T-helper 1 cell treated with Interleukin-12 subunit alpha and Interleukin-12 subunit beta and Interleukin-4 antibody, amounts not matched to agents 30 μg/mL and 1 μg/mL, for 36 hours (primary cell): Measurements from ENCODE around the gene CTAG1B.
"Not testable (repeated sequence)": the region's sequence is repeated elsewhere in the genome, so short reads cannot be mapped to it uniquely, and the experiment has no call there.

ENCODE experiments used
- H3K27ac Mint-ChIP-seq: one replicate; pipeline ENCODE4 v1.8.0; 2021; ENCODE audit warnings: mild to moderate bottlenecking, mixed read lengths
- H3K27me3 Mint-ChIP-seq: one replicate; pipeline ENCODE4 v1.8.0; 2021; ENCODE audit warnings: low read depth, mixed read lengths
- H3K36me3 Mint-ChIP-seq: one replicate; pipeline ENCODE4 v1.8.0; 2021; ENCODE audit warnings: low read depth, mixed read lengths
- H3K4me1 Mint-ChIP-seq: one replicate; pipeline ENCODE4 v1.8.0; 2021; ENCODE audit warnings: low read depth, mixed read lengths
- H3K4me3 Mint-ChIP-seq: one replicate; pipeline ENCODE4 v1.8.0; 2021; ENCODE audit warnings: mild to moderate bottlenecking, moderate library complexity, mixed read lengths
- H3K9me3 Mint-ChIP-seq: one replicate; pipeline ENCODE4 v1.8.0; 2021; ENCODE audit warnings: mixed read lengths

CTAG1B gene

DNA sequence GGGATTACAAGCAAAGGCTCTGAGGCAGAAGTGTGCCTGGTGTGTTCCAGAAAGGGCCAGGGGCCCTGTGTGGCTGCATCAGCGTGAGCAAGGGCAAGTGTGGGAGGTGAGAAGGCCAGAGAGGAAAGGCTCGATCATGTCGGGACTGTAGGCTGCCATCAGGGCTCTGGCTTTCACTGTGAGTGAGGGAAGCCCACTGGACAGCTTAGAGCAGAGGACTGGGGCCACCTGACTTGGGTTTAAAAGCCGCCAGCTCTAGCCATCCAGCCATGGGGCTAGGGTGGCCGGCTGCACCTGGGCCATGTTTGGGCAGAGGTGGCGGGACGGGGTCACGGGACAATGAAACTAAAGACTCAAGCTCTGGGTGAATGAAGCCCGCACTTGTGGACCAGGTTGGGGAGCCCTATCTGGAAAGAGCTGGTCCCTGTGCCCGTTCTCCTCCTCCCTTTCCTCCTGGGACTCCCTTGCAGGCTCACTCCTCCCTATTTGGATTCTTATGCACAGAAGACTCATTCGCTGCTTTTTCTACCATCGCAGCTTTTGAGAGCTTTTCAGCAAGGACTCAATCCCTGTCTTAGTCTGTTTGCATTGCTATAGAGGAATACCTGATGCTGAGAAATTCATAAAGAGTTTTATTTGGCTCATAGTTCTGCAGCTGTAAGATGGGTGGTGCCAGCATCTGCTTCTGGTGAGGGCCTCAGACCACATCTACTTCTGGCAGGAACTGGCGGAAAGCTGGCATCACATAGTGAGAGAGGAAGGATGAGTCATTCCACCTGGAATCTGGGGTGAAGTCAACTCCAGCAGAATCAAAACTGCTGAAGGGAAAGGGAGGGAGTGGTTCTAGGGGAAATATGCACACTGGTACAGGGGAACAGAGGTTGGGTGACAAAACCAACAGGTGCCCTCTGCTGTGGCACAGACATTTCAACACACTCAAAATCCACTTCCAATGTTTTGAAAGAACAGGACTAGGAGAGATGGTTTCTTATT, 15.3 kb downstream of the CTAG1B start:
- Mint-ChIP-seq H3K4me3 (no peak overlapping the region), H3K36me3 (no peaks in the 10 kb centered on the region), H3K9me3 (no peaks in the 10 kb centered on the region), H3K27me3 (peaks cover 8% of the 10 kb centered on the region), H3K27ac (no peak overlapping the region), H3K4me1 (peaks cover 7% of the 10 kb centered on the region)

DNA sequence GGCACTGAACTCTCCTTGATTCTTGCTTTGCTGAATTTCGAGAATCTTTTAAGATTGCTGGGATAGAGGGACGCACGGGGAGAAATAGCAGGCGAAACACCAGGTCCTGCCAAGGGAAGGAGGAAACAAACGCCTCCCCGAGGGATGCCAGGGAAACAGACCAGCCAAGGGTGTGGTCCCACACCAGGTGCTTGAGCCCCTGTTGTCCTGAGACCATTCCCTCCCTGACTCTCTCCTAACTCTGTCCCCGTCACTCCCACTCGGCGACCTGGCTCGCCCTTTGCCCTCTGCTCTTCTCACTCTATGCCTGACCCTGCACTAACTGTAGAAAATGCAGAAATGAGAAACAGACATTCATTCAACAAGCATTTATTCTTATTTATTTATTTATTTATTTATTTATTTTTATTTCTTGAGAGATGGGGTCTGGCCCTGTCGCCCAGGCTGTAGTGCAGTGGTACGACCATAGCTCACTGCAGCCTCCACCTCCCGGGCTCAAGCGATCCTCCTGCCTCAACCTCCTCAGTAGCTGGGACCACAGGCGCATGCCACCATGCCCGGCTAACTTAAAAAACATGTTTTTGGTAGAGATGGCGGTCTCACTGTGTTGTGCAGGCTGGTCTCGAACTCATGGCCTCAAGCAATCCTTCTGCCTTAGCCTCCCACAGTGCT, 16.2 kb downstream of the CTAG1B start:
- H3K27ac Mint-ChIP-seq, result no peak overlapping the region
- H3K36me3 Mint-ChIP-seq, result no peaks in the 10 kb centered on the region
- no peak overlapping the region for H3K4me3 Mint-ChIP-seq
- peaks cover 8% of the 10 kb centered on the region for H3K27me3 Mint-ChIP-seq
- H3K4me1 Mint-ChIP-seq, result peaks cover 7% of the 10 kb centered on the region
- H3K9me3 Mint-ChIP-seq, result no peaks in the 10 kb centered on the region

DNA sequence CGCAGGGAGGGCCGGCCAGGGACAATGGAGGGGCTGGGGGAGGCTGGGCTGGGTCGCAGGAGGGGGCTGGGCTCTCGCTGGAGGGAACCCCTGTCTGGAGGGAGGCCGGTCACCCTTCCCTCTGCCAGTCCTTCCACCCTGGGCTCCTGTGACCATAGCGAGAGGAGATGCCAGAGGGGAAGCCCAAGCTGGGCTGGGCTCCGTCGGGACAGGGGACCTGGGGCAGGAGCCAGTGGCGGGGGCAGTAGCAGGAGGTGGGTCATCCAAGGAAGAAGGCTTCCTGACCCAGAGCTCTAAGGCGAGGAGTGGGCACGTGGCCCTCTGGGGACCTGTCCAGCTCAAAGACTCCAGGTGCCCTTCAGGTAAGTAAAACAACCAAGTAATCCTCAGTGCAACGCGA, 16.9 kb downstream of the CTAG1B start:
- Mint-ChIP-seq H3K4me3 (no peak overlapping the region), H3K27me3 (peaks cover 8% of the 10 kb centered on the region), H3K4me1 (peaks cover 7% of the 10 kb centered on the region), H3K9me3 (no peaks in the 10 kb centered on the region), H3K27ac (no peak overlapping the region), H3K36me3 (no peaks in the 10 kb centered on the region)

DNA sequence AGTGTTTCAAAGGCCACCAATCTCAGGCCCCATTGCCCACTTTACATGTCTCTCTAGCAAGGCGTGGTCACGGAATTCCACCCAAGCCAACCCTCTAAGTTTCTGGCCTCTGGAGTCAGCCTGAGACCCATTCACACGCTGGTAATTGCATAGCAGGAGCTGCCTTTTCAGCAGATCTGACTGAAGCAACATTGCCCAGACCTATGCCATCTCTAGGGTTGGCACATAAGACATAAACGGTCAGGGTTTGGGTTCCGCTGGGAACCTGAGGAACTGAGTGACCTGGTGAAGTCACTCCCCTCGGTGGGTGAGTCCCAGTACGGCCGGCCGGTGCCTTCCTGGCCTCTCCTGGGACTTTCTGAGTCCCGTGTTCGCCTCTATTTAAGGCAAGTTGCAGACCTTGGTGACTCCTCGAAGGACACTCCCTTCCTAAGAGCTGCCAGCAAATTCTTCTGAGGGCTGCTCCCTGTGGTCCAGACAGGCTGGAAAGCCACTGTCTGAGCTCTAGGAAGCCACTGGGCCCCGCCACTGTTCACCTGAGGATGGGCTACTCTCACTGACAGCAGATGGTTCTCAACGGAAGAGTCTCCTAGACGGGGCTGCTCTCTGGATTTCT, 18.2 kb downstream of the CTAG1B start:
- Mint-ChIP-seq H3K9me3 (no peaks in the 10 kb centered on the region), H3K4me3 (no peak overlapping the region), H3K27me3 (no peaks in the 10 kb centered on the region), H3K4me1 (peaks cover 2% of the 10 kb centered on the region), H3K27ac (no peak overlapping the region), H3K36me3 (no peaks in the 10 kb centered on the region)

DNA sequence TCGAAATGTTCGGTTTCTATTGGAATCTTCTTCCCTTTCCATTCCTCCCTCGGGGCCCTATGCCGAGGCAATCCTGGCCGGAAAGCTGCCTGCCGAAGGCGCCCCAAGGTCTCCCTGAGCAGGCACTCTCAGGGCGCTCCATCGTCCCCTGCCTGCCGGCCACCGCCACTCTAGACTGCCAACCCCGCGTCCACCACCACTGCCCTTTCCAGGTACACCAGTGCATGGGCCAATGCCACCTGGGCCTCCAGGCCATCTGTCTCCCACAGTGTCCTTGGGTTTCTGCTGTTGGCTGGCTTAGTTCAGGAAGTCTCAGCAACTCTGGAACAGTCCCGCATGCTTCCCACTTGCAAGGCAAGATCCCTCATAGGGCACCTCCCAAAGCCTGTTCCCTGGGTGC, 19.6 kb downstream of the CTAG1B start:
- Mint-ChIP-seq H3K27ac (no peak overlapping the region), H3K9me3 (no peaks in the 10 kb centered on the region), H3K4me1 (peaks cover 7% of the 10 kb centered on the region)

DNA sequence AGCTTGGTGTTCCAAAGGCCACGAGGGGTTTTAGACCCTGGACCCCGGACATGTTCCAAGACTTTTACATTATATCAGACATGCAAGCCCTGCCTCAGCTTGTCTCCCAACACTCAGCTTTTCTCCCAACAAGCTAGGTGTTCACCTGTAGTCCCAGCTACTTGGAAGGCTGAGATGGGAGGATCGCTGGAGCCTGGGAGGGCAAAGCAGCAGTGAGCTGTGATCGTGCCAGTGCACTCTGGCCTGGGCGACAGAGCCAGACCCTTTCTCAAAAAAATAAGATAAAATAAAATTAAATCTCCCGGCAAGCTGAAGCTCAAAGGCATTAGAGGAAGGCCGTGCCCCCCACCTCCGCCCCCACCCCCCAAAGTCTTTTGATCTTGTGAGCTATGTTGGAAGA, 20.4 kb downstream of the CTAG1B start:
- no peak overlapping the region for H3K27ac Mint-ChIP-seq
- H3K36me3 Mint-ChIP-seq, result no peaks in the 10 kb centered on the region
- H3K27me3 Mint-ChIP-seq, result peaks cover 9% of the 10 kb centered on the region
- H3K4me3 Mint-ChIP-seq, result no peak overlapping the region
- H3K9me3 Mint-ChIP-seq, result no peaks in the 10 kb centered on the region
- H3K4me1 Mint-ChIP-seq, result peaks cover 7% of the 10 kb centered on the region

More for the DNA sequence above, 19.6 kb downstream of the CTAG1B start:
- H3K27me3 Mint-ChIP-seq, result peaks cover 4% of the 10 kb centered on the region
- H3K4me3 Mint-ChIP-seq, result no peak overlapping the region
- H3K36me3 Mint-ChIP-seq, result no peaks in the 10 kb centered on the region

DNA sequence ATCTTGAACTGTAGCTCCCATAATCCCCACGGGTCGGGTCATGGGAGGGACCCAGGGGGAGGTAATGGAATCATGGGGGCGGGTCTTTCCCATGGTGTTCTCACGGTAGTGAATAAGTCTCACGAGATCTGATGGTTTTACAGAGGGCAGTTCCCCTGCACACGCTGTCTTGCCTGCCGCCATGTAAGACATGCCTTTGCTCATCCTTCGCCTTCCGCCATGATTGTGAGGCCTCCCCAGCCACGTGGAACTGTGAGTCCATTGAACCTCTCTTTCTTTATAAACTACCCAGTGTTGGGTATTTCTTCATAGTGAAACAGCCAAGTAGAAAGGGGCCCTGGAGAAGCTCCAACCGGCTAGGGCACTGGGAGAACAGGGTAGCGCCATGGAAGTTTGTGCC, 21.9 kb downstream of the CTAG1B start:
- peaks cover 7% of the 10 kb centered on the region for H3K4me1 Mint-ChIP-seq
- no peaks in the 10 kb centered on the region for H3K36me3 Mint-ChIP-seq
- H3K27me3 Mint-ChIP-seq, result peaks cover 9% of the 10 kb centered on the region
- no peak overlapping the region for H3K4me3 Mint-ChIP-seq
- no peaks in the 10 kb centered on the region for H3K9me3 Mint-ChIP-seq
- no peak overlapping the region for H3K27ac Mint-ChIP-seq

DNA sequence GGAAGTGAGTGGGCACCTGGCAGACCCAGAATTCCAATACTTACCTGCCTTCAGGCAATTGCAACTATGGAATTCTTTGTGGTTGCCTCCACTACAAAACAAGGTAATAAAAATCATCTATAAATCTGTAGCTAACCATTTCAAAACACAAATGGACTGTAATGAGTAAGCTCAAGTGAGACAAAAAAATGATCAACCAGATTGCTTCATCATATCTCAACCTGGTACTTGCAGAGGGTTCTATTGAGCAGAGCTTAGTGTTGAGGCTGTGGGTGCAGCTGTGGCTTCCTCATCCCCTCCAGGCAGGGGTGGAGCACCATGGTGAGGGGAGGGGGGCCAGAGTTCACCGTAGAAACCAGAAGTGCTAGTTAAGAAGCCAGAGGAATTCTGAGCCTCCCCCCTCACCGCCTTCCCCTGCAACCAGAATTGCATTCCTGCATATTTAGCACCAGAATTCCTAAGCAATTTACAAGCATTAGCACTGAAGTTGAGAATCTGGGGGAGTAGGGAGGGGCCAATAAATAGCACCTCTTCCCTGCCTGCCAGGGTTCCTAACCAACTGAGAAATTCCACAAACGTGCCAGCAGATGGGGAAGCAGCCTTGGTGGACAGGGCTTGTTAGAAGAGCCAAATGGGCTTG, 22.7 kb downstream of the CTAG1B start:
- H3K27ac Mint-ChIP-seq, result no peak overlapping the region
- H3K4me1 Mint-ChIP-seq, result peaks cover 7% of the 10 kb centered on the region
- H3K4me3 Mint-ChIP-seq, result no peak overlapping the region
- H3K36me3 Mint-ChIP-seq, result no peaks in the 10 kb centered on the region
- no peaks in the 10 kb centered on the region for H3K9me3 Mint-ChIP-seq
- H3K27me3 Mint-ChIP-seq, result peaks cover 9% of the 10 kb centered on the region

DNA sequence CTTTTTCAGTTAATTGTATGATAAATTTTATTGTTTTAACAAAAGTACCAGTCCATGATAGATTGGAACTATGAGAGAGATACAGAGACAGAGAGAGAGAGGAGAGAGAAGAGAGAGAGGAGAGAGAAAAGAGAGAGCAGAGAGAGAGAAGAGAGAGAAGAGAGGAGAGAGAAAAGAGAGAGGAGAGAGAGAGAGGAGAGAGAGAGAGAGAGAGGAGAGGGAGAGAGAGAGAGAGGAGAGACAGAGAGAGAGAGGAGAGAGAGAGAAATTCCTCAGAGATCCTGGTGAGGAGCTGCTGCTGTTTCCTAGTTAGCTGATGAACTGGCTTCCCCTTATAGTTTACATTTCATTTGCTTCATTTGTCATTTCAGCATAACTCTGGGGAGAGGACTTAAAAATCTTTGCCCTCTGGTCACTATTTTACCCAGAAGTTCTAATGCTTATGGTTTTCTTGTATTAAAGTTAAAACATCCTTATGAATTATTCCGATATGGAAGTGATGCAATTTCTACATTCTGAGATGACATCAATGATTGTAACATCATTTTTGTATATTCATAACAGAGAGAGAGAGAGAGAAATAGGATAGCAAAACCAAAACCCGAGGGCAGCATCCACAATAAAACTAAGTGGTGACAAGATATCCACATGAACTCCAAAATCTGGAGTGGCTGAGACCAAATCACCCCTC, 23.4 kb downstream of the CTAG1B start:
- Mint-ChIP-seq H3K4me1 (peaks cover 7% of the 10 kb centered on the region), H3K4me3 (no peak overlapping the region), H3K36me3 (no peaks in the 10 kb centered on the region), H3K27me3 (peaks cover 9% of the 10 kb centered on the region), H3K27ac (no peak overlapping the region), H3K9me3 (no peaks in the 10 kb centered on the region)

DNA sequence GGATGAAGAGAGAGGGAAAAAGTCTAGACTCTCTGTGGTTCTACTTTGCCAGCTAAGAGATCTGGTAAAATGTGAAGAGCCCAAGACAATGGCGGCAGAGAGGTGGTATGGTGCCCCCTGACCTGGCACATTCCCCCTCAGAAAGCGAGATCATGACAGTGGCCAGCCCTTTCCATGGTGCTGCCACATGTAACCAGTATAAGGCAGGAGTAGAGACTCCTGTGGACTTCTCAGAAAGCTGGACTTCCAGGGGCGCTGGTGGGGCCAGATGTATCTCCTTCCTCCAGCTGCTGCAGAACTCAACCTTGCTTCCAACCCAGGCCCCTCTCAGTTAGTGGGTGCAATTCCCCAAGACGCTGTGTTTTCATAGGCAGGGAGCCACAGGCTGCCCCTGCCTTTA, 24.6 kb downstream of the CTAG1B start:
- no peaks in the 10 kb centered on the region for H3K9me3 Mint-ChIP-seq
- H3K4me1 Mint-ChIP-seq, result peaks cover 7% of the 10 kb centered on the region
- H3K27me3 Mint-ChIP-seq, result peaks cover 9% of the 10 kb centered on the region
- H3K36me3 Mint-ChIP-seq, result no peaks in the 10 kb centered on the region
- no peak overlapping the region for H3K27ac Mint-ChIP-seq
- H3K4me3 Mint-ChIP-seq, result no peak overlapping the region

DNA sequence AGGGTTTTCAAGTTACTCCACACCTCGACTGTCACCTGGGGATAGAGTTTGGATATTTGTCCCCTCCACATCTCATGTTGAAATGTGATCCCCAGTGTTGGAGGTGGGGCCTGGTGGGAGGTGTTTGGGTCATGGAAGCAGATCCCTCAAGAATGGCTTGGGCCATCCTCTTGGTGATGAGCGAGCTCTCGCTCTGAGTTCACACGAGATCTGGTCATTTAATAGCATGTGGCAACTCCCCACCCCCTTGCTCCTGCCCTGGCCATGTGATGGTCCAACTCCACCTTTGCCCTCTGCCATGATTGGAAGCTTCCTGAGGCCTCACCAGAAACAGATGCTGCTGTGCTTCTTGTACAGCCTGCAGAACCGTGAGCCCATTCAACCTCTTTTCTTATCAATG, 25.9 kb downstream of the CTAG1B start:
- no peaks in the 10 kb centered on the region for H3K9me3 Mint-ChIP-seq
- no peak overlapping the region for H3K27ac Mint-ChIP-seq
- H3K36me3 Mint-ChIP-seq, result no peaks in the 10 kb centered on the region
- peaks cover 9% of the 10 kb centered on the region for H3K27me3 Mint-ChIP-seq
- H3K4me3 Mint-ChIP-seq, result no peak overlapping the region
- H3K4me1 Mint-ChIP-seq, result peaks cover 7% of the 10 kb centered on the region

DNA sequence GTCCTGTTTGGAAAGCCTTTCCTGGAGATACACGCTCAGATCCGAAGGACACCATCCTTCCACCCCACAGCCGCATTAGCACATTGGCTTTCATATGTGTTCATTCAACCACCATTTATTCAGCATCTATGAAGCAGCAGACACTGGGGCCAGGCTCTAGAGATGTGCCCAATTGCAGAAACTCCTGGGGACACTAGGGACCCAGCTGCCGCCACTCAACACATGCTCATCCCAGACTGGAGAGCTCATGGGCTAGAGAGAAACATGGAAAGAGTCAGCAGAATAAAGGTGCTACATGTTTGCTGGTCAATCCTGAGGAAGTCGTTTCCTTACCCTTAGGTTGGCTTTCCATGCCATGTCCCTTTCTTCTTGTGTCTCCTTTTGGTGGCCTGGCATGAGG, 26.6 kb downstream of the CTAG1B start:
- no peaks in the 10 kb centered on the region for H3K9me3 Mint-ChIP-seq
- H3K4me1 Mint-ChIP-seq, result peaks cover 7% of the 10 kb centered on the region
- no peak overlapping the region for H3K4me3 Mint-ChIP-seq
- H3K27ac Mint-ChIP-seq, result no peak overlapping the region
- peaks cover 9% of the 10 kb centered on the region for H3K27me3 Mint-ChIP-seq
- H3K36me3 Mint-ChIP-seq, result no peaks in the 10 kb centered on the region

DNA sequence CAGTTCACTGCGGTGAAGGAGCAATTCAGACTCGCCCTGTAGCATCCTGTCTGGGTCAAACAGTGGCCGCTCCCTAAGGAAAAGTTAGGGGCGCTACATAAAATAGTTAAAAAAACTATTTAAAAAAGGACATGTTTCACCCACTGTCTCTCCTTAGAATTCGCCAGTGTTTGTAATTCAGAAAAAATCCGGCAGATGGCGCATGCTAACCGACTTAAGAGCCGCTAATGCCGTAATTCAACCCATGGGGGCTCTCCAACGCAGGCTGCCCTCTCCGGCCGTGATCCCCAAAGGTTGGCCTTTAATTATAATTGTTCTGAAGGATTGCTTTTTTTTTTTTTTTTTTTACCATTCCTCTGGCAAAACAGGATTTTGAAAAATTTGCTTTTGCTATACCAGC, 28.7 kb downstream of the CTAG1B start:
- H3K36me3 Mint-ChIP-seq, H3K4me3 Mint-ChIP-seq, H3K27me3 Mint-ChIP-seq, H3K9me3 Mint-ChIP-seq, H3K27ac Mint-ChIP-seq, H3K4me1 Mint-ChIP-seq: not testable (repeated sequence)

DNA sequence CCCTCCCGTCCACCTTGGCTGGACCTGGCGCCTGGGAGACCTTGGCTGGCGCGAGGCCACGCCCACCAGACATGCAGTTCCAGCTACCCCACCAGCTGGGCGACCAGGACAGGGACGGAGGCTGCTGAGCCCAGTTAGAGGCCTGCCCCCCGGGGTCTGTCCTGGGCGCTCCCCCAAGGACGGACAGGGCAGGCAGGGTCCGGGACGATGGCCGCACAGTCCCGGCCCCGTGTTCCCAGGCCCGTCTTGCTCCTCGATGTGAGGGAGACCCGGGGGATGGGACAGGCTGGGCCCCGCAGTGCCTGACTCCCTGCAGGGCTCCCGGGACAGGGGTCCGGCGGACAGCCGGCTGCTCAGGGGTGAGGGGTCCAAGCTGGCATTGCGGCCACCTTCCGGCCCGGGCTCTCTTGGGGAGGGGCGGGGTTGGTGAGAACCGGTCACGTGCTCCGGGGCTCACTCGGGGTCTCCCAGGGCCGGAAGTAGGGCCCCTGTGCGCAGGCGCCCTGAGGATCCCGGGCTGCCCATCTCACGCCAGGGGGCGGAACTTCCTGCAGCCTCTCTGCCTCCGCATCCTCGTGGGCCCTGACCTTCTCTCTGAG, 34.4 kb downstream of the CTAG1B start, which contains the start of gene CTAG1A:
Gene CTAG1A (plus strand): TSS at position 549 of the 599 bp plus-strand sequence. CDS start 74 bp downstream, outside the sequence.
- H3K36me3 Mint-ChIP-seq, H3K4me1 Mint-ChIP-seq, H3K27me3 Mint-ChIP-seq, H3K9me3 Mint-ChIP-seq, H3K27ac Mint-ChIP-seq, H3K4me3 Mint-ChIP-seq: not testable (repeated sequence)
